HCT116 (cell line): ENCODE data around the gene STK16. TPM values are rescaled to one million over a fixed set of nuclear protein-coding genes. Genes with fewer than 3 reads are reported as not detected.

Experiments used
- ATAC-seq: fragments of 200-7000 bp; cut with Tn5 transposase; 2 replicates; pipeline ENCODE4 v1.9.1; 2020; ENCODE audit warnings: mild to moderate bottlenecking, moderate library complexity
- BruUV-seq: library from RNA; stranded (reverse); fragments of 400-500 nt; replicated peaks from 2 replicates; lab custom pipeline; 2021; lab: Mats Ljungman, UMichigan
- CTCF ChIA-PET: fragments of 300-600 bp; sonication (Branson Sonifier 250); formaldehyde crosslinking; loops from one replicate; lab custom pipeline; 2021; ENCODE audit warnings: antibody characterized with exemption; lab: Charles Lee
- POLR2A ChIA-PET: fragments of 300-600, 350-600 bp; sonication (Branson Sonifier 250); formaldehyde crosslinking; loops from one replicate; lab custom pipeline; 2021; ENCODE audit warnings: antibody characterized with exemption; lab: Charles Lee
- RAD21 ChIA-PET, 2 experiments: fragments of 300-600 bp; sonication (Branson Sonifier 250); formaldehyde crosslinking; loops; one replicate each; lab custom pipeline; 2023; ENCODE audit warnings: low total read pairs in 2 of 2; ENCODE audit not compliant: uncharacterized antibody in 2 of 2, unreplicated experiment in 2 of 2, low non-redundant PET in 1 of 2; lab: Charles Lee
- DNase-seq: peaks from one replicate; pipeline ENCODE4 v3.0.0-alpha.2; 2010; ENCODE audit warnings: low read depth, low spot score
- H2AFZ ChIP-seq: fragments of 200-600 bp; shearing (Covaris generic), sonication (generic); 2 replicates; pipeline ENCODE4 v1.6.1; 2017; ENCODE audit warnings: low read depth, mixed run types, mixed read lengths, antibody characterized with exemption, low read length; ENCODE audit not compliant: poor library complexity, severe bottlenecking
- H3K27ac ChIP-seq: 2 replicates; pipeline ENCODE4 v1.5.1; 2012; ENCODE audit warnings: low read depth, low read length
- H3K27me3 ChIP-seq: fragments of 200-600 bp; sonication (generic); 2 replicates; pipeline ENCODE4 v1.6.1; 2016; ENCODE audit warnings: mixed run types, low read length, mixed read lengths; ENCODE audit not compliant: insufficient read depth
- H3K36me3 ChIP-seq, 2 experiments: fragments of 200-500 bp in 1 of 2; fragments of 200-600 bp in 1 of 2; sonication (Bioruptor generic) in 1 of 2; sonication (generic) in 1 of 2; 2 replicates each; pipeline versions ENCODE4 v1.5.1 to v1.6.1; 2014 to 2016; ENCODE audit warnings: low read length in 2 of 2, inconsistent platforms in 1 of 2, mixed read lengths in 1 of 2, mixed run types in 1 of 2; ENCODE audit not compliant: insufficient read depth in 2 of 2, control insufficient read depth in 1 of 2
- H3K4me1 ChIP-seq, 2 experiments: fragments of 200-600 bp in 1 of 2; sonication (generic) in 1 of 2; 2 replicates each; pipeline versions ENCODE4 v1.5.1 to v1.6.1; 2012 to 2017; ENCODE audit warnings: low read length in 2 of 2, inconsistent platforms in 1 of 2, mild to moderate bottlenecking in 1 of 2, mixed read lengths in 1 of 2, mixed run types in 1 of 2, moderate library complexity in 1 of 2; ENCODE audit not compliant: insufficient read depth in 2 of 2, control insufficient read depth in 1 of 2
- H3K4me2 ChIP-seq: fragments of 200-600 bp; sonication (generic); 2 replicates; pipeline ENCODE4 v1.6.1; 2017; ENCODE audit warnings: mixed run types, low read length, mixed read lengths
- H3K4me3 ChIP-seq, 2 experiments: fragments of 200-600 bp in 1 of 2; sonication (generic) in 1 of 2; replicated peaks in 1 of 2; 2 replicates each; pipeline ENCODE4 v1.5.1; 2011 to 2016; ENCODE audit warnings: low read length in 2 of 2, control low read depth in 1 of 2, low read depth in 1 of 2, mild to moderate bottlenecking in 1 of 2, mixed read lengths in 1 of 2, mixed run types in 1 of 2
- H3K79me2 ChIP-seq: fragments of 200-600 bp; sonication (generic); 2 replicates; pipeline ENCODE4 v1.6.1; 2017; ENCODE audit warnings: mild to moderate bottlenecking, mixed run types, low read length, moderate library complexity, mixed read lengths; ENCODE audit not compliant: insufficient read depth
- H3K9ac ChIP-seq: fragments of 200-600 bp; sonication (generic); 2 replicates; pipeline ENCODE4 v1.6.1; 2016; ENCODE audit warnings: low read length, mixed read lengths
- H3K9me2 ChIP-seq: fragments of 200-600 bp; sonication (generic), shearing (Covaris generic); 2 replicates; pipeline ENCODE4 v1.6.1; 2017; ENCODE audit warnings: mixed run types, mild to moderate bottlenecking, moderate library complexity; ENCODE audit not compliant: insufficient read depth
- H3K9me3 ChIP-seq, 2 experiments: fragments of 200-500 bp in 1 of 2; fragments of 200-600 bp in 1 of 2; sonication (Bioruptor generic) in 1 of 2; sonication (generic) in 1 of 2; 2 replicates each; pipeline ENCODE4 v1.6.1; 2014 to 2017; ENCODE audit warnings: low read length in 2 of 2, mixed read lengths in 2 of 2, inconsistent platforms in 1 of 2, low read depth in 1 of 2, mild to moderate bottlenecking in 1 of 2, mixed run types in 1 of 2, moderate library complexity in 1 of 2; ENCODE audit not compliant: control insufficient read depth in 1 of 2, insufficient read depth in 1 of 2
- H4K20me1 ChIP-seq: fragments of 200-600 bp; sonication (generic), shearing (Covaris generic); 2 replicates; pipeline ENCODE4 v1.6.1; 2017; ENCODE audit warnings: mixed run types, mild to moderate bottlenecking, moderate library complexity; ENCODE audit not compliant: insufficient read depth
- CEBPB ChIP-seq: IDR thresholded peaks from 2 replicates; pipeline ENCODE4 v1.6.1; 2012; ENCODE audit warnings: low read depth
- EGR1 ChIP-seq: IDR thresholded peaks from 2 replicates; pipeline ENCODE4 v1.6.1; 2012; ENCODE audit warnings: low read depth
- ELF1 ChIP-seq: IDR thresholded peaks from 2 replicates; pipeline ENCODE4 v1.6.1; 2012; ENCODE audit warnings: low read depth, borderline replicate concordance
- EZH2 ChIP-seq: fragments of 200-600 bp; sonication (generic); IDR thresholded peaks from 2 replicates; pipeline ENCODE4 v1.6.1; 2017; ENCODE audit warnings: antibody characterized with exemption, mixed run types
- EZH2phosphoT487 ChIP-seq: fragments of 200-600 bp; IDR thresholded peaks from 2 replicates; pipeline ENCODE4 v1.6.1; 2018; ENCODE audit warnings: antibody characterized with exemption, borderline replicate concordance
- FOSL1 ChIP-seq: IDR thresholded peaks from 2 replicates; pipeline ENCODE4 v1.6.1; 2012; ENCODE audit warnings: low read depth
- JUND ChIP-seq: IDR thresholded peaks from 2 replicates; pipeline ENCODE4 v1.6.1; 2012
- POLR2A ChIP-seq: IDR thresholded peaks from 2 replicates; pipeline ENCODE4 v1.7.0; 2011; ENCODE audit warnings: borderline replicate concordance; ENCODE audit not compliant: insufficient read depth, insufficient read length; ENCODE audit errors: extremely low read depth
- POLR2AphosphoS5 ChIP-seq: IDR thresholded peaks from 2 replicates; pipeline ENCODE4 v1.6.1; 2011; ENCODE audit warnings: mild to moderate bottlenecking, low read depth, low read length, moderate library complexity
- SP1 ChIP-seq: IDR thresholded peaks from 2 replicates; pipeline ENCODE4 v1.6.1; 2012; ENCODE audit warnings: low read depth
- SRF ChIP-seq: IDR thresholded peaks from 2 replicates; pipeline ENCODE4 v1.6.1; 2012; ENCODE audit warnings: low read depth
- TCF7L2 ChIP-seq: IDR thresholded peaks from 2 replicates; pipeline ENCODE4 v1.7.0; 2011; ENCODE audit warnings: borderline replicate concordance, inconsistent platforms; ENCODE audit not compliant: insufficient read depth, insufficient read length; ENCODE audit errors: extremely low read depth
- ZFX ChIP-seq: fragments of 450-650 bp; IDR thresholded peaks from 2 replicates; pipeline ENCODE4 v1.6.1; 2017
- intact Hi-C: fragments of 100-400 bp; cut with micrococcal nuclease; formaldehyde crosslinking; loops from 2 replicates; pipeline ENCODE4 v1.10.0; 2022
- total RNA-seq: library from RNA; stranded (reverse); gene quantifications from one replicate; pipeline ENCODE4 v1.2.1, GENCODE V29; 2021; ENCODE audit not compliant: unreplicated experiment
- TF ChIP-seq, protein P1 (sequence below): IDR thresholded peaks from 2 replicates; pipeline ENCODE4 v1.6.1; 2012

Gene STK16
- total RNA-seq, 1 experiment from 2014 or later, result 31.4 TPM

DNA sequence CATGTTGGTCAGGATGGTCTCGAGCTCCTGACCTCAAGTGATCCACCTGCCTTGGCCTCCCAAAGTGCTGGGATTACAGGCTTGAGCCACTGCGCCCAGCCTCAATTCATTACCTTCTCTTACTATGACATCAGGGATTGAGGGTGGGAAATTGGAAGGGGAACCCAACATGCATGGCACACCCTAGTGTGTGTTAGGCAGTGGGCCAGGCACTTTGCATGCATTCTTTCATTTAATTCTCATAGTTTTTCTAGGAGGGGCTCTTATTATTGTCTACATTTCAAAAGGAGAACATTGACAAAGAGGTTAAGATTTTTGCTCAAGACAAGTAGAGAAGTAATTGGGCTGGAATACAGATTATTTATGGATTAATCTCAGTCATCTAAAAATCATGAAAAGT is 23.0 kb downstream of the STK16 start:
- intact Hi-C loops, result no loop called here
- H3K4me2 ChIP-seq, result no peak overlapping the region
- peaks cover 6% of the 10 kb centered on the region; the same call in 1 of the 2 replicates for H3K27me3 ChIP-seq
- no peaks in the 10 kb centered on the region for H3K9me3 ChIP-seq
- H3K79me2 ChIP-seq, result no peaks in the 10 kb centered on the region
- no peak overlapping the region for H3K9ac ChIP-seq
- H3K4me1 ChIP-seq, result peaks cover 7 to 10% of the 10 kb centered on the region in 2 experiments
- ChIA-PET POLR2A (no interaction called here), CTCF (no interaction called here), RAD21 (no interaction called here)
- H3K9me2 ChIP-seq, result no peaks in the 10 kb centered on the region
- ATAC-seq, result no peak
- H3K27ac ChIP-seq, result no peak overlapping the region
- no peak overlapping the region for H2AFZ ChIP-seq
- H3K4me3 ChIP-seq, result no peak overlapping the region
- no peaks in the 10 kb centered on the region for H3K36me3 ChIP-seq
- H4K20me1 ChIP-seq, result no peaks in the 10 kb centered on the region
- no peak for DNase-seq
- BruUV-seq, result no TSS peak
- TF ChIP-seq SP1 (no peak), ELF1 (no peak), TCF7L2 (no peak), POLR2A (no peak), JUND (no peak), CEBPB (no peak), EZH2phosphoT487 (no peak), EZH2 (no peak), EGR1 (no peak), POLR2AphosphoS5 (no peak), ZFX (no peak), FOSL1 (no peak), SRF (no peak)
- TF ChIP-seq, protein P1, sequence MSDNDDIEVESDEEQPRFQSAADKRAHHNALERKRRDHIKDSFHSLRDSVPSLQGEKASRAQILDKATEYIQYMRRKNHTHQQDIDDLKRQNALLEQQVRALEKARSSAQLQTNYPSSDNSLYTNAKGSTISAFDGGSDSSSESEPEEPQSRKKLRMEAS, result no peak
- TF ChIP-seq, all 23 proteins: peak for 0
